ELR (cell line): ENCODE results near the gene URAD.
"Not testable (repeated sequence)": the region's sequence is repeated elsewhere in the genome, so short reads cannot be mapped to it uniquely, and the experiment has no call there.

ENCODE experiments used
- DNase-seq: peaks from one replicate; pipeline ENCODE4 v3.0.0-alpha.2; 2015; ENCODE audit warnings: low read depth

URAD gene, protein sequence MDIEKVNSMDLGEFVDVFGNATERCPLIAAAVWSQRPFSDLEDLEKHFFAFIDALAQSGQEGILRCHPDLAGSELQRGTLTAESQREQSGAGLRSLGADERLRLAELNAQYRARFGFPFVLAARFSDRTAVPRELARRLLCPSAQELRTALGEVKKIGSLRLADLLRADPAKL

DNA sequence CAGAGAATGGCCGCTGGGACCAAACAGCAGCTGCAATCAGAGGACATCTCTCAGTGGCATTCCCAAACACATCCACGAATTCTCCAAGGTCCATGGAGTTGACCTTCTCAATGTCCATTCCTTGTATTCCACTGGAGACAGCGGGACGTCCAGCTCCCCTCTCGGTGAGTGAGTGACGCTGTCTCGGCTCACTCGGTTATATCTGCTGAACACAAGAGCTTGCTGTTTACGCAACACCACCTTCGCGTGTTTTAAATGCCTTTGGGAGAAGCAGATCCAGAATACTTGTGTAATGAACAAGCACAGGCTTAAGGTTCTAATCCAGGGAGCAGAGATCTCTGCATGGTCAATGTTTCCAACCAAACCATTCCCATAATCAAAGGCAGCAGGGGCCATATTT, at the start of gene URAD:
URAD (minus strand) TSS at position 174 of the 400 bp plus-strand sequence; CDS start at position 118, 56 bp downstream.
- no peak for DNase-seq

DNA sequence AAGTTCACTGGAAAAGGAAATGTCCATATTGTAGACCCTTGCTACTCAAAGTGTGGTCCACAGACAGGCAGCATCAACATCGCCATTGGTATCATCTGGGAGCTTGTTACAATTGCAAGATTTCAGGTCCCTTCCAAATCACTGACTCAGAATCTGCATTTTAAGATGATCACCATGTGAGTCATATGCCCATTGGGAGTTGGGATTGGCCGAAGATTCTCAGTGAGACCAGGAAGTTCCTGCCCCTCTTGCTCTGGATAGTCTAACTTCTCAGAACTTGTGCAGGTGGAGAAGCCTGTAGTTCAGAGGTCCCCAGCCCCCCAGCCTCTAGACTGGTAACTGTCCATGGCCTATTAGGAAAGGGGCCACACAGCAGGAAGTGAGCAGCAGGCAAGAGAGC, 48.9 kb upstream of the URAD start:
- peak; percentile 58 for DNase-seq

DNA sequence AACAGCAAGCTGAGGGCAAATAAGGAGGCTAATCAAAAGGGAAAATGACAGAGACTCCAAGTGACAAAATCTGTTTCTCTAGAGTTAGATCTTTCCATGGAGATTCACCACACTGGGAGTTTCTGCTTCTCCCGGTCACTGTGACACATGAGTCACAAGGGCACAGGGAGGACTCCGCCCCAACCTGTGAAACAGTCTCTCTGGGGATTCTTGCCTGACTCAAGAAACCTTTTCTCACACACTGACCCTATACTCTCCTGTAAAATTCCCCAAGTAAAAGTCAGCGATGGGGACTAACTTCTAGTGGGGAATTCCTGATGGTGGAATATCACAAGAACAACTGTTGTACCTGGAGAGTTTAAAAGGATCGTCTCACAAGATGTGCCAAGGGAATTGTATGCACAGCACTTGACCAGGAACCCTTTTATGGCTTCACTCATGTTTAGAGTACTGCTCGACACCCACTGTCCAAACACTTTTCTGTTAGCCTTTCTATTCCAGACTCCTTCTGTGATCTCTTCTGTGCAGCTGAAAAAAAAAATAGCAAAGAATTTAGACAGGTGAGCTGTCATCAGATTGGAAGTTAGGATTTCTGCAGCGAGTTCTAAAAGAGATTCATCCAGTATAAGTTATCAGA, 46.8 kb upstream of the URAD start:
- DNase-seq: peak; percentile 49

DNA sequence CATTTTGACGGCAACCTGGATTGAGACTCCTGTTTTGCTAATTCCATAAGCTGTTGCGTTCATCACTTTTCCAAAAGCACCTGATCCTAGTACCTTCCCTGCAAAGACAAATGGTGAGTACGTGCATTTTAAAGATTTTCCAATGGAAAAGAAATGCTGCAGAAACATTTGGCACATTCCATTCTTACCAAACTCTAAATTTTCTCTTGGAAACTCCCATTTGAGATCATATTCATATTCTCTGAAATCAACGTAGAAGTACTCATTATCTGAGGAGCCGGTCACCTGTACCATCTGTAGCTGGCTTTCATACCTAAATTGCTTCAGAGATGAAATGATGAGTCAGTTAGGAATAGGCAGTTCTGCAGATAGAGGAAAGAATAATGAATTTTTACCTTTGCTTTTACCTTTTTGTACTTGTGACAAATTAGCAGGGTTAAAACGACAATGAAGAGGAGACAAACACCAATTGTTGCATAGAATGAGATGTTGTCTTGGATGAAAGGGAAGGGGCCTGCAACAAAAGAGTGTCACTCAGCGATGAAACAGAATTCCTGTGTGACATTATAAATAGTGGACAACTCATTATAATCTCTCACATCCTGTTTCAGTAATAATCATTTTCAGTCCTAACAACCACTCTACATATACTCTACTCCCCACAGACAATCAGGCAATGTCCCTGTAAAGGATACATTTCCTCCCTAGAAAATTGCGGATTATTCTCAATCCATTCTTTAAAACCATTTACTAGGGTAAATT, 45.6 kb upstream of the URAD start:
- no peak for DNase-seq

DNA sequence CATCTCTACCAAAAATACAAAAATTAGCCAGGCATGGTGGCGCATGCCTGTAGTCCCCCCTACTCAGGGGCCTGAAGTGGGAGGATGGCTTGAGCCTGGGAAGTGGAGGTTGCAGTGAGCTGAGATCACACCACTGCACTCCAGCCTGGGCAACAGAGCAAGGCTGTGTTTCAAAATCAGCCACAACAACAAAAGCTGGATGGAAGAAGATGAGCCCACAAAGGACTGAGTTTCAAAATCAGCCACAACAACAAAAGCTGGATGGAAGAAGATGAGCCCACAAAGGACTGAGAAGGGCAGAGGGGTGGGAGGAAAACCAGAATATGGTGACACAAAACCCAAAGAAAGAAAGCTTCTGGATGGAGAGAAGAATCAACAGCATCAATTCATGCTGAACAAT, 43.9 kb upstream of the URAD start:
- not testable (repeated sequence) for DNase-seq

DNA sequence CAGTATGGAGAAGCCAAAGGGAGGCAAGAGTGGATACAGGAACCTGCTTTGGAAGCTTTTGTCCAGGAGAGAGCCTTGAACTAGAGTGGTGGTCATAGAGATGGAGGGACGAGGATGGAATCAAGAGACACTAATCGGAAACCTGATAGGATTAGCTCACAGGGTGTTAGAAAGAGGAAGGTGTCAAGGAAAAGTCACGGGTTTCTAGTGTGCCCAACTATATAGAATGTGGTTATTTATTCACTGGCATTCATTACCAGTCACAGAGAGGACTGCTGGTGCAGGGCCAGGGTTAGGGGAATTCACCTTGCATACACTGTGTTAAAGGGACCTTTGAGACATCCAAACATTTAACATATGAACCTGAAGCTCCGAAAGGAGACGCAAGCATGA, 43.4 kb upstream of the URAD start:
- DNase-seq: no peak

DNA sequence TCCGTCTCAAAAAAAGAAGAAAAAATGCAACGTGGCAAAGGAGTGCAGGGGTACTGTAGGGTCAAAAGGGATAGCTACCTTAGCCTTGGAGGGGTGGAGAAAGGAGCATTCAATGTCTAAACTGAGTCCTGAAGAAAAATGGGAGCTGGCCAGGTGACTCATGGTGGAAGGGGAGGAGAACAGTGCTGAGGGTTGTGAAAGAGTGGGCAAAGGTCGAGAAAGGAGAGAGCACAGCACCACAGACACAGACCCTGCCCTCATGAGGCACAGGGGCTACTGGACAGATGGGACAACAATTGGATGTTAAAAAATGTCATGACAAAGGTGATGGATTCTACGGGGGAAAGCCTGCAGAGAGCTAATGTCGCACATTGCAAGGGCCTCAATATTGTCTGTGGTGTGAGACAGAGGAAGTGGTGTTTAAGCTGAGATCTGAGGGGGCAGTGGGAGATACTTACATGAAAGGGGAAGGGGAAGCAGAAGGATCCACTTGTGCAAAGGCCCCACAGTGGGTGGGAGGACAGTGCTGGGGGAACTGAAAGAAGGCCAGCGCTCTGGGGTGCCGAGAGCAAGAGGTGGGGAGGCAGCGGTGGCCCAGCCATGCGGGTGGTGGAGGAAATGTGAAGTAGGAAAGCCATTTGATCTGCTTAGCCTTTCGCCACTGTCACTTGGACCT, 42.9 kb upstream of the URAD start:
- no peak for DNase-seq

DNA sequence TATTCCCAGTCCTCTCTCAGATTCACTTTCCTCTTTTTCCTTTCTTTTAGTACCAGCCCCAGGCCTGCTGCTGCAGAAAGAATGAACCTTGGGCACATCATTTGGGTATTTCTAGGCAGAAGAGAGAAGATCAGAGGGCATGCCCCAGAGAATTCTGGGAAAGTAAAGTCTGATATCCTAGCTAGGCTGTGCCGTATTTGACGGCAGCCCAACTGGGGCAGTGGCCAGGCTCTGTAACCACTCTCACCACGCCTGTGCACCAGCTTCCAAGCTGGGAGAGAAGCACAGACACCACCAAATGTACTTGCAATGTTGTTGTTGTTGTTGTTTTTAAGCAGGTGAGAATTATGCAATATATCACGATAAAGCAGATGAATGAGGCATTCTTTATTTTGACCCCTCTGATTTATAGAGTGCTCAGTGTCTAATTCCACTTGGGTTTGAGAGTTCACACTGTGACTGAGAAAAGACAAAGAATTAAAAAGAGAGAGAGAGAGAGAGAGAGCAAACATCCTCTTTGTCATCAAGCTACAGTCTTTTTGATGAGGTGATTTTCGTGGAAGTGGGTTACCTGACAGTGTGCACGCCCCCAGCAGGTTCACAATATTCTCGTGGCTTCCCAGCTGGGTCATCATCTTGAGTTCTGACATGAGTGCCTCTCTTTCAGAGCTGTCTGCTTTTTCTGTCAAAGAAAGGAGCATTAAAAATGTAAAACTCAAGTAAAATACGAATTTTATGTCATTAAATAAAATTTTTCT, 39.3 kb upstream of the URAD start:
- DNase-seq: no peak

DNA sequence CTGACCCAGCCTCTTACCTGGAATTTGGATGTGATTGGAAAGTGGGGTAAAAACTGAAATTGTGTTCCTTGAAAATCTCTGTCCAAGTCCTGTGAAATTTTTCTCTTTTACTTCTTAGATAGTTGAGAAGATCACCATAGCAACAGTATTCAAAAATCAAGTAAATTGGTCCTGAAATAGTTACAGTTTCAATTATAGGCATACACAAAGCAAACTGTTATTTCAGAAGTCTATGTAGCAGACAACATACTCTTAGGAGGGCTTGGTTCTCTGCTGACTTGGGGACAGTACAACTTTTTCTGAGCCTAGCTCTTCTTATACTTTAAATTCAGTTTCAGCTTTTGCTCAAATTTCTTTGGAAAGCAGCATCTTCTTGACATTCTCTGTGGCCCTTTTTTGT, 38.6 kb upstream of the URAD start:
- no peak for DNase-seq

DNA sequence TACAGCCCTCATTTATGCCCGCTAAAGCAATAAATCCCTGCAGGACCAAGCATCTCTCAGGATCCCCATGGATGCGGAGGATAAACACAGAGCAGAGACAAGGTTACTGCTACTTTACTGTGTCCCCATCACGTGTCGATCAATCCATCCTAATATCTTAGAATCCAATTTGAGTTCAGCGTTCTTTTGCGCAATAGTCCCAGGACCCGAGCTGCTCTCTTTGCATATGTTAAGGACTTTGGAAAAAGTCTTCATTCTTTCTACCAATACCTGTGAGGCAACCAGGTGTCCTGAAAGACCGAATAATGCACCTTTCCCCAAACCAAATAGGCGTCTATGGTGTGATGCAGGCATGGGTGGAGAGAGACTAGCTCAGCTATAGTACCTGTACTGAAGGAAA, 38.0 kb upstream of the URAD start:
- DNase-seq: no peak

DNA sequence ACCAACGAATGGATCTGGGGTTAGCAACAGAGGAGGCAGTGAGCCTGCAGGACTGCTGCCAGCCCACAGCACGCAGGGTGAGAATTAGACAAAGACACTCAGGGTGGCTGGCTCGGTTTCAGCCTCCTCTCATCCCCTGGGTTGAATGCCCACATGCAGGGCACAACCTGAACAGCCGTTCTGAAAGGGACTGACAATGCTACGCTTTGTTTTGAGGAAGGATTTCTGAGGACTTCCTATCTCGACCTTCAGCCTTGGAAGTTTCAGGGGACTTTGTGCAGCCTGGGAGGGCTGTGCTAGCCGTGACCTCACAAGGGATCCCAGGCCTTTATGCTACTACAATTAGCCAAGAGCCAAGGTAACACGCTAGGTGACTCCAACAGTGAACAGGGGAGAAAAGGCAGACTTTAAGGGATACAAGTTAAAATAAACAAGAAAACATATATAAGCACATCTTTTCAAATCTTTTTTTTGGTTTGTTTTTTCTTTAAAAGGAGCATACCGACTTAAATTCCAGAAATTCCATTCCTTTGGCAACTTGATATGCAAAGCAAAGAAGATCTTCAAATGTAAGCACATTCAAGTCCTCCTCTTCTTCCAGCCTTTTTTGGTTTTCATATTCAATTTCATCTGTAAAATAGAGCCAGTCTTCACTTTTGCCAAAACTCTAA, 34.5 kb upstream of the URAD start:
- no peak for DNase-seq

DNA sequence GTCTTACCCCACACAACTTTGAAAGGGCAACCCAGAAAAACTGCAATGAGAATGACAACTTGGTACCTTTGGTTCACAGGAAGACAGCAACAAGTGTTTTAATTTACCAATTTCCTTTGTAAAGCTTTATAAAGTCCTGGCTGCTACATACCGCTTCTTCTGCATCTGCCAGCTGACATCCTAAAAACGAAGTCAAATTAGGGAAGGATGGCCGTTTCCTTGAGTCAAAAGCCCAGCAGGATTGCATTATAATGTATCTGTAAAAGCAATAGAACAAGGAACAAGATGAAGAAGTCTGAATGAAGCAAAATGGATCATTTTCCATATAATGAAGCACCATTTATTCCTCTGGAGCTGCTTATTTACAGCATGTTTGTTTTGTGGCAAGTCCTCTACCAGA, 25.8 kb upstream of the URAD start:
- no peak for DNase-seq

DNA sequence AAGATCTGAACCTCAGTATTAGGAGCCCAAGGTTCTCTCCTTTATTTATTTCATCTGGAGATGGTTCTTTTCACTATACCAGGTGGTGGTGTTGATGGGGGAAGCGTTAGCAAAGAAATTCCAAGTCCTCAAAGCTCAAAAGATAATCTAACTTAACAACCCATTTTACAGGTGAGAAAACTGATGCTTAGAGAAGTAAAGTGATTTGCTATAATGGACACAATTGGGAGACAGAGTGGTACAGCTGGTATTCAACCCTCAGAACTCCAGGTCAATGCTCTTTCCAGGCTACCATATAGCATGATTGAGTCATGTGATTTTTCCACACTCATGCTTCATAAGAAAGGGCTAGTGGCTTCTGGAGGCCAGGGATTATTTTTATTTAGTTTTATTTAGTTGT, 25.0 kb upstream of the URAD start:
- no peak for DNase-seq

DNA sequence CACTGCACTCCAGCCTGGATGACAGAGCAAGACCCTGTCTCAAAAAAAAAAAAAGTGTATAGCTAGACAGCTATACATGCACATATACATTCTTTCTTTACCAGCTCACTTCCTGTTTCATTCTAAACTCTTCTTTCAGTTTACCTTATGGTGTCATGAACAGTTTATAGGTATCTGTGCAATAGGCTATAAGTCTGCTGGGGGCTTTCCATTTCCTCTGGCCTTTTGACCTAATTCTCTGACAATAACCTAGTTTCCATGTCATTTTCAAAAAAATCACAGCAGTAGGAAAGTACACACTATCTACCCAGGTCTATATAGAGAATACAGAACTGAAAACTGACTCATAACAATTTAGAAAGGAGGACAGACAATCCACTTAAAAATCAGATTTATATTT, 24.4 kb upstream of the URAD start:
- peak; percentile 52 for DNase-seq

DNA sequence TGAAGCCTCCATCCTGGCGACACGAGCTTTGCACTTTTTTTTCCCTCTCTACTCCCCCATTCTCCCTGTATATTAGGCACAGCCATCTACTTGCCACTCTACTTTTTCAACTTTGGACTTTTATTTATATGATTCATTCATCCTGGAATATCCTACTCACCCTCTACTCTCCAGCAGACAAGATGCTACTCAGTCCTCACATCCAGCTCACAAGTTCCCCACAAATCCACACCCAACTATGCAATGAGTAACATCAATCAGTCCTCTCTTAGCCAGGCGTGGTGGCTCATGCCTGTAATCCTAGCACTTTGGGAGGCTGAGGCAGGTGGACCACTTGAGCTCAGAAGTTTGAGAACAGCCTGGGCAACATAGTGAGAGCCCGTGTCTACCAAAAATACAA, 23.9 kb upstream of the URAD start:
- peak; percentile 59 for DNase-seq

DNA sequence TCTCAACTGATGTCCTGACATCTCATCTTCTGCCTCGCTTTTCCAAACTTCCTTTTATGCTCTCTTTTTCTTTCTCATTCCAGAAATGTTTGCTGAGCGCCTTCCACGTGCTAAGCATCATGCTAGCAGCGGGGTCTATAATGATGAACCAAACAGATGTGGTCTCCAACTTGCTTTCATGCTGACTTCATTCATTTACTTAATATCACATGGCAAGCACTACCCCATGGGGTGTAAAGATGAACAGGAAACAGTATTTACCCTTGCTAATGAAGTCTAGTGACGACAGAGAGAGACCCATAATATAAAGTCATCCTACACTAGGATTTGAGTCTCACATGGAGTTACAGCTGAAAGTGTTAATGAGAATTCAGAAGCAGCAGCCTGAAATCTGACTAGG, 21.6 kb upstream of the URAD start:
- DNase-seq: no peak

DNA sequence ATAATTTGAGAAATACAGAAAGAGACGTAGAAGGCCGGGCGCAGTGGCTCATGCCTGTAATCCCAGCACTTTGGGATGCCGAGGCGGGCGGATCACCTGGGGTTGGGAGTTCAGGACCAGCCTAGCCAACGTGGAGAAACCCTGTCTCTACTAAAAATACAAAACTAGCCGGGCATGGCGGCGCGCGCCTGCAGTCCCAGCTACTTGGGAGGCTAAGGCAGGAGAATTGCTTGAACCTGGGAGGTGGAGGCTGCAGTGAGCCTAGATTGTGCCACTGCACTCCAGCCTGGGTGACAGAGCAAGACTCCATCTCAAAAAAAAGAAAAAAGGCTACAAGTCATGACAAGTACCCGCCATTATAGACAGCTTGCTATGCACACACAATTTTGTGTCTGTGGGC, 16.5 kb upstream of the URAD start:
- DNase-seq: not testable (repeated sequence)

DNA sequence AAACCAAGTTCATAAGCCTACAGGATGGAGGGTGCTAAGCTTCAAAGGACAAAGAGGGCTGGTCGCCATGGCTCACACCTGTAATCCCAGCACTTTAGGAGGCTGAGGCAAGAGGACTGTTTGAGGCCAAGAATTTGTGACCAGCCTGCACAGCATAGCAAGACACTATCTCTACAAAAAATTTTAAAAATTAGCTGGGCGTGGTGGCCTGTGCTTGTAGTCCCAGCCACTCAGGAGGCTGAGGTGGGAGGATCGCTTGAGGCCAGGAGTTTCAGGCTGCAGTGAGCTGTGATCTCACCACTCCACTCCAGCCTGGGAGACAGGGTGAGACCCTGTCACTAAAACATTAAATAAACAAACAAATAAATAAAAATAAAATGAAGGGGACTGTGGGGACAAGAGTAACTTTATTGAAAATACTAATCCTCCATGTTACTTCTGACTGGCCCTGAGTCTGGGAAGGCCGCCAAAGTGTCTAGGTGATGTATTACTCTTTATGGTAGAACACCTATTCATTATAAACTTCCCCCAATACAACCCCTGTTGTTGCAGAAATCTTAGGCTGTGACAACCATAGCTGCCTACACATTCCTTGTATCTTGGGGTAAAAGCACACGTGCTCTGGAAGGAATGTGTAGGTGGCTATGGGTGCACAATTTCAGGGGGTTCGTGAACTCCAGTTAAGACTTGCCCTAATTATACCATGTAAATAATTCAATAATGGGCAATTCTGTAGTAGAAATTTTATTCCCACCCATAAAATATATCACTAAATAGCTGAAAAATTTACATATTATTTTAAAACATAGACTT, 14.6 kb upstream of the URAD start:
- DNase-seq: no peak

DNA sequence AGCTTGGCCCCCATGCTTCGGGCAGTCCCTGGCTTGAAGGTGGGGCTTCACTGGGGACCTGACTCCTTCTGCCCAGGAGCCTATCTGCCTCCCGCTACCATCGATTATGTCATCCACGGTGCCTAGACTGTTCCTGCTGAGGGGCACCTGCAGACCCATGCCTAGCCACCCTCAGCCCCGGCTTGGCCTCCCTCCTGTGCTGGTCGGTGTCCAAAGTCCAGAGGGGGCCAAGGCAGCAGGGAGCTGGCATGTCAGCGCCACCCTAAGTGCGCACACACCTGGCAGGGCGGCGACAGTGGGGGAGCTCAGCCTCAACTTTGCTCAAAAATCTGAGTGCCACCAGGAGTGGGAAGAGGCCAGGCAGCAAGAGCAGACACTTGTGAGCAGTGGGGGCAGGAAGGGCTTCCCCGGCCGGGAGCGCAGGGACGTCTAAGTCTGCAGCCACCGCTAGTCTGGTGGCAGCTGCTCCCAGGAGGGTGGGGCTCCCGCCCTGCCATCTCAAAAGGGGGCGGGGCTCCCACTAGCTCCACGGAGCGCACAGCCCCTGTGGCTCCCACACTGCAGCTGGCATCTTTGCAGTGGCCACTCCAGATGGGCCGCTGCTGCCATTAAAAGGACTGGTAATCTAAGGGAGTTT, 13.5 kb upstream of the URAD start:
- DNase-seq: no peak

DNA sequence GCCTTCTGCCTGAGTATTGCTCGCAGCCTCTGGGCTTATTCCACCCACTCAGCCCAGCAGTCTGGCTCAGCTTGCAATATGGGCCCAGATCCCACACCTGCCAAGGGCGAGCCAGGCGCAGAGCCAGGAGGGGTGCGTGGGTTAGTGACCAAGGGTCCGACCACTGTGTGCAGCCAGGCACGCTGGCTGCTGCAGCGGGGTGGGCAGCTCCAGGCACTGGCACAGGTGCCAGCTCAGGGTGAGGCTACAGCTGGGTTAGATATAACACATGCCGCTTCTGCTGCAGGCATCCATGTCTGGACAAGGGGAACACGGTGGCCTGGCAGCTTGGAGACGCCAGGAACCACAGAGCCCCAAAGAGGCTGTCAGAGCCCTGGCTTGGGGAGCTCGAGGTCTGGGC, 12.6 kb upstream of the URAD start:
- DNase-seq: no peak
